Measurements from ENCODE around the gene MTG2. TPM values are rescaled to one million over a fixed set of nuclear protein-coding genes. Genes with fewer than 3 reads are reported as not detected.
A peak's percentile ranks its signal among the peaks of the same experiment; 100 is the strongest.

The MTG2 gene
- total and polyA plus RNA-seq, 2 of the 13 experiments (the other 11 are each of a cell fraction or from before 2014, with no cell fraction given): 20.4 to 37.8 TPM

- TF ChIP-seq IKZF4 (CRISPR knock-in tag; IDR thresholded peaks at IDR 0.05; ENCODE audit: borderline replicate concordance, low read depth, not compliant biosample characterization) (peak; percentile 95), GPBP1L1 (CRISPR knock-in tag; IDR thresholded peaks at IDR 0.05) (no peak), SP1 (IDR thresholded peaks at IDR 0.05) (no peak), SP1 (CRISPR knock-in tag; IDR thresholded peaks at IDR 0.05) (peak; percentile 72), ATF3 (CRISPR knock-in tag; IDR thresholded peaks at IDR 0.05) (peak; percentile 55; the same call in 1 of the 2 replicates), ZNF414 (CRISPR knock-in tag; IDR thresholded peaks at IDR 0.05) (peak; percentile 43; the same call in 1 of the 2 replicates), YEATS4 (CRISPR knock-in tag; IDR thresholded peaks at IDR 0.05; ENCODE audit: borderline replicate concordance) (peak; percentile 93), NFYC (CRISPR knock-in tag; IDR thresholded peaks at IDR 0.05) (no peak), KLF12 (CRISPR knock-in tag; IDR thresholded peaks at IDR 0.05; ENCODE audit: borderline replicate concordance) (peak; percentile 77; the same call in 1 of the 2 replicates), CC2D1A (CRISPR knock-in tag; IDR thresholded peaks at IDR 0.05) (no peak), E2F1 (CRISPR knock-in tag; IDR thresholded peaks at IDR 0.05) (no peak), ZNF552 (CRISPR knock-in tag; IDR thresholded peaks at IDR 0.05; ENCODE audit: borderline replicate concordance) (0 out of 2 replicates have a peak, but pooled peaks have one; percentile 27), SOX13 (IDR thresholded peaks at IDR 0.05) (no peak; the same call in 1 of the 2 replicates), SOX13 (CRISPR knock-in tag; conservative IDR thresholded peaks at IDR 0.05 in 1 of 2, IDR thresholded peaks at IDR 0.05 in 1 of 2) (peak in 1 of 2 experiments; percentile 54; a peak in 2 of 4 replicates), ZNF709 (CRISPR knock-in tag; IDR thresholded peaks at IDR 0.05) (no peak; the same call in 1 of the 2 replicates), ZNF792 (CRISPR knock-in tag; IDR thresholded peaks at IDR 0.05) (peak; percentile 74), ZNF382 (CRISPR knock-in tag; IDR thresholded peaks at IDR 0.05; ENCODE audit: borderline replicate concordance) (no peak), ZKSCAN1 (IDR thresholded peaks at IDR 0.05; ENCODE audit: low read length) (no peak), ZSCAN22 (CRISPR knock-in tag; IDR thresholded peaks at IDR 0.05) (0 out of 2 replicates have a peak, but pooled peaks have one; percentile 43), RORA (CRISPR knock-in tag; IDR thresholded peaks at IDR 0.05) (no peak), YY1 (IDR thresholded peaks at IDR 0.05; ENCODE audit: insufficient read depth, insufficient replicate concordance, low read depth, low read length) (peak; percentile 63), ZNF20 (CRISPR knock-in tag; IDR thresholded peaks at IDR 0.05) (no peak), ZNF878 (CRISPR knock-in tag; IDR thresholded peaks at IDR 0.05) (no peak), ZNF652 (CRISPR knock-in tag; IDR thresholded peaks at IDR 0.05; ENCODE audit: borderline replicate concordance, low read depth) (no peak), ZNF546 (CRISPR knock-in tag; conservative IDR thresholded peaks at IDR 0.05) (peak; percentile 74), ZIK1 (CRISPR knock-in tag; IDR thresholded peaks at IDR 0.05; ENCODE audit: borderline replicate concordance, low read depth) (no peak; the same call in 1 of the 2 replicates)
Observed at GRCh38 chr20:62143081-62143956, 39.5 kb upstream of the MTG2 start, which contains the start of the genes PSMA7 and SS18L1 (continued).

All from HepG2 (cell line).